B cell (primary cell): ENCODE results near the gene CLOCK. TPM values are rescaled to one million over a fixed set of nuclear protein-coding genes. Genes with fewer than 3 reads are reported as not detected.

ENCODE experiments used
- ATAC-seq: fragments of 200-7000 bp; cut with Tn5 transposase; one replicate; pipeline ENCODE4 v1.10.0; 2021; ENCODE audit warnings: low read depth, mild to moderate bottlenecking, moderate number of reproducible peaks, moderate library complexity
- CTCF ChIA-PET: fragments of 350-600 bp; sonication (Branson Sonifier 250); formaldehyde crosslinking; loops from one replicate; lab custom pipeline; 2021; ENCODE audit warnings: antibody characterized with exemption, inconsistent platforms; lab: Charles Lee
- POLR2A ChIA-PET: fragments of 350-600 bp; sonication (Branson Sonifier 250); formaldehyde crosslinking; loops from one replicate; lab custom pipeline; 2021; ENCODE audit warnings: antibody characterized with exemption; lab: Charles Lee
- DNase-seq: peaks from one replicate; pipeline ENCODE4 v3.0.0; 2013
- H2AFZ ChIP-seq: 2 replicates; pipeline ENCODE4 v1.6.1; 2012; ENCODE audit warnings: mild to moderate bottlenecking, low read depth, low read length; ENCODE audit not compliant: insufficient read depth, poor library complexity, severe bottlenecking
- H3K27ac ChIP-seq, 2 donors: 1 replicate in 1 of 2; 2 replicates in 1 of 2; pipeline ENCODE4 v1.5.1; 2012 to 2013; ENCODE audit warnings: low read length in 2 of 2, mild to moderate bottlenecking in 2 of 2, moderate library complexity in 1 of 2
- H3K27me3 ChIP-seq, 4 experiments: fragments of 200-600 bp in 1 of 4; sonication (generic) in 1 of 4; replicated peaks in 1 of 4; 1 replicate in 2 of 4; 2 replicates in 2 of 4; pipeline versions ENCODE4 v1.6.1 to v1.7.0; 2013 to 2016; ENCODE audit warnings: low read length in 3 of 4, mild to moderate bottlenecking in 2 of 4, mixed read lengths in 1 of 4, moderate library complexity in 1 of 4; ENCODE audit not compliant: insufficient read depth in 4 of 4, control insufficient read depth in 3 of 4; ENCODE audit errors: control extremely low read depth in 1 of 4
- H3K36me3 ChIP-seq, 2 experiments: replicated peaks in 1 of 2; 1 replicate in 1 of 2; 2 replicates in 1 of 2; pipeline versions ENCODE4 v1.6.1 to v1.7.1; 2013; ENCODE audit warnings: low read length in 1 of 2; ENCODE audit not compliant: insufficient read depth in 2 of 2, control insufficient read depth in 1 of 2; ENCODE audit errors: control extremely low read depth in 1 of 2, extremely low read depth in 1 of 2
- H3K4me1 ChIP-seq, 2 donors: fragments of 200-600 bp in 1 of 2; sonication (generic) in 1 of 2; 1 replicate in 1 of 2; 2 replicates in 1 of 2; pipeline versions ENCODE4 v1.5.1 to v1.6.1; 2013 to 2017; ENCODE audit warnings: low read length in 2 of 2; ENCODE audit not compliant: control insufficient read depth in 2 of 2, insufficient read depth in 2 of 2
- H3K4me2 ChIP-seq: replicated peaks from 2 replicates; pipeline ENCODE3; 2012; ENCODE audit warnings: mild to moderate bottlenecking, low read depth, low read length; ENCODE audit not compliant: poor library complexity, severe bottlenecking
- H3K4me3 ChIP-seq, 5 experiments: fragments of 200-600 bp in 1 of 5; sonication (generic) in 1 of 5; 1 replicate in 3 of 5; 2 replicates in 2 of 5; pipeline versions ENCODE4 v1.5.1 to v1.7.0; 2011 to 2016; ENCODE audit warnings: low read length in 4 of 5, mild to moderate bottlenecking in 4 of 5, low read depth in 2 of 5, control low read depth in 1 of 5, moderate library complexity in 1 of 5; ENCODE audit not compliant: insufficient read depth in 1 of 5; ENCODE audit errors: control extremely low read depth in 1 of 5, extremely low read depth in 1 of 5
- H3K79me2 ChIP-seq: fragments of 200-600 bp; sonication (generic); one replicate; pipeline ENCODE4 v1.6.0; 2016; ENCODE audit warnings: low read length; ENCODE audit not compliant: control insufficient read depth, insufficient read depth
- H3K9ac ChIP-seq: fragments of 200-600 bp; sonication (generic); 2 replicates; pipeline ENCODE4 v1.6.1; 2017; ENCODE audit warnings: mild to moderate bottlenecking, low read length, moderate library complexity
- H3K9me3 ChIP-seq, 3 donors: one replicate each; pipeline versions ENCODE4 v1.6.1 to v1.7.1; 2013; ENCODE audit warnings: low read length in 2 of 3; ENCODE audit not compliant: control insufficient read depth in 2 of 3, insufficient read depth in 1 of 3; ENCODE audit errors: control extremely low read depth in 1 of 3
- H4K20me1 ChIP-seq: 2 replicates; pipeline ENCODE4 v1.6.0; 2012; ENCODE audit warnings: mild to moderate bottlenecking, low read length; ENCODE audit not compliant: insufficient read depth, control insufficient read depth, poor library complexity, severe bottlenecking
- H3K27ac Mint-ChIP-seq: one replicate; pipeline ENCODE4 v1.8.0; 2021; ENCODE audit warnings: mixed read lengths
- H3K27me3 Mint-ChIP-seq: one replicate; pipeline ENCODE4 v1.8.0; 2021; ENCODE audit warnings: mixed read lengths
- H3K4me1 Mint-ChIP-seq: one replicate; pipeline ENCODE4 v1.8.0; 2021; ENCODE audit warnings: mixed read lengths
- H3K4me3 Mint-ChIP-seq: one replicate; pipeline ENCODE4 v1.8.0; 2021; ENCODE audit warnings: mixed read lengths
- H3K9me3 Mint-ChIP-seq: one replicate; pipeline ENCODE4 v1.8.0; 2022; ENCODE audit warnings: mixed read lengths; ENCODE audit not compliant: insufficient read depth
- CTCF ChIP-seq: fragments of 200-600 bp; IDR thresholded peaks from one replicate; pipeline ENCODE4 v1.8.0; 2022; ENCODE audit warnings: antibody characterized with exemption, mild to moderate bottlenecking
- EZH2 ChIP-seq: IDR thresholded peaks from 2 replicates; pipeline ENCODE4 v1.6.1; 2012; ENCODE audit warnings: borderline replicate concordance, low read depth, mild to moderate bottlenecking, moderate library complexity, low read length; ENCODE audit not compliant: insufficient read depth, poor library complexity, severe bottlenecking
- WGBS: methylation state at CpG from one replicate; pipeline ENCODE4 v1.1.5; 2013; ENCODE audit warnings: missing lambda C conversion rate; ENCODE audit not compliant: insufficient coverage; 5-methylcytosine and 5-hydroxymethylcytosine counted together
- intact Hi-C: fragments of 100-400 bp; cut with micrococcal nuclease; formaldehyde crosslinking; loops from one replicate; pipeline ENCODE4 v1.10.0; 2022
- polyA plus RNA-seq: library from polyadenylated mRNA; depleted of rRNA; stranded (reverse); fragments of >200 nt; gene quantifications from 2 replicates; pipeline ENCODE4 v1.2.3, GENCODE V29; 2012
- total RNA-seq, 2 donors: library from RNA; stranded (reverse); fragments of 120-200 nt in 1 of 2; gene quantifications; 1 replicate in 1 of 2; 2 replicates in 1 of 2; pipeline versions ENCODE4 v1.2.3 to v1.2.4, GENCODE V29; 2013 to 2022

Gene CLOCK
- total and polyA plus RNA-seq, 2 donors (not counting 1 experiment from before 2014, with no cell fraction given): 2.8 to 14.2 TPM

DNA sequence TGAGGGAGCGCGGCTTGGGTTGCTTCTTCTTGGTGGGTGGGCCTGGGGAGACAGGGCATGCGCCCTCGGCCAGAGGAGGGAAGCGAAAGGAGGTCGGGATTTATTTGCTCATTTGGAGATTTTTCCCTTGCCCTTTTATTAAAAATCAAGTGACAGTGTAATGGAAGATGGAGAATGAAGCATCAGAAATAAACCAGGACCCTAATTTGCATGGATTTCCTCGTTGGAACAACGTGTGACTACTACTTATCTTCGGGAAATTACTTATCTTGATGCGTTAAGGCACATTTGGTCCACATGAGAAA, 709 bp upstream of the CLOCK start:
- Mint-ChIP-seq H3K9me3 (no peaks in the 10 kb centered on the region), H3K4me1 (peaks cover 30% of the 10 kb centered on the region), H3K27me3 (peaks cover 6% of the 10 kb centered on the region), H3K27ac (peak overlapping the region; percentile 93), H3K4me3 (peak overlapping the region; percentile 97)
- H3K9me3 ChIP-seq: peaks cover 0 to 3% (median 0%) of the 10 kb centered on the region in 3 donors
- H3K79me2 ChIP-seq: peaks cover 27% of the 10 kb centered on the region
- WGBS: 0% methylated on average over 2 of the region's 10 CpGs
- H3K4me2 ChIP-seq: peak overlapping the region; percentile 95
- H3K4me3 ChIP-seq: peak overlapping the region; percentile 67 to 95 (median 79)
- CTCF ChIA-PET: interaction anchor here (0.8 kb wide), 1 partner anchor 199 kb away, joined by 4 read pairs; no protein-coding TSS in a partner anchor
- peak overlapping the region; percentile 85 for H3K9ac ChIP-seq
- DNase-seq (no peak), ATAC-seq (no peak)
- peak overlapping the region; percentile 97 for H2AFZ ChIP-seq
- no peaks in the 10 kb centered on the region for H3K27me3 ChIP-seq
- no peaks in the 10 kb centered on the region for H3K36me3 ChIP-seq
- peaks cover 6 to 9% of the 10 kb centered on the region in 2 donors for H3K4me1 ChIP-seq
- POLR2A ChIA-PET: no interaction called here
- H3K27ac ChIP-seq: peak overlapping the region; percentile 59 to 77
- TF ChIP-seq CTCF: no peak
- no peak for TF ChIP-seq EZH2
- peaks cover 5% of the 10 kb centered on the region for H4K20me1 ChIP-seq
- intact Hi-C loops: loop anchor here (2.0 to 10.0 kb wide), 3 partner anchors 917 to 1431 kb away; partner anchors contain the start of genes POLR2B, REST and SRP72

DNA sequence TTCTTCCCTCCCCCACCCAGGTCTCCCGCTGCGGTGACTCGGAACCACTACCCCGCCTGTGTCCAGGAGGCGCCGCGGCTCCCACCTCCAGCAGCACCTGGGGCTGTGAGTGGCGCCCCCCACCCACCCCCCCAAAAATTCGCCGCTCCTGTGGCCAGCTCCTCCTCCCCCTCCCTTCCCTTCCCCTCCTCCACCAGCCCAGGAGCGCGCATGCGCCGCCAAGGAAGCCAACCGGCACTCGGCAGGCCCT, 278 bp downstream of the CLOCK start:
- DNase-seq: no peak
- Histone ChIP-seq H3K27ac (peak overlapping the region; percentile 59 to 84), H4K20me1 (peaks cover 5% of the 10 kb centered on the region), H3K4me2 (peak overlapping the region; percentile 95), H3K4me1 (peaks cover 6 to 9% of the 10 kb centered on the region in 2 donors), H3K79me2 (peaks cover 28% of the 10 kb centered on the region), H3K4me3 (peak overlapping the region in 4 of 5 experiments; percentile 67 to 95 (median 82)), H3K36me3 (no peaks in the 10 kb centered on the region), H3K9ac (peak overlapping the region; percentile 85), H3K9me3 (no peaks in the 10 kb centered on the region), H3K27me3 (no peaks in the 10 kb centered on the region), H2AFZ (peak overlapping the region; percentile 97)
- ChIA-PET CTCF (interaction anchor here (1.1 to 2.3 kb wide), 6 partner anchors 8 to 201 kb away, joined by 3 to 7 read pairs (median 3); partner anchors contain the start of genes SRD5A3 and TMEM165), POLR2A (interaction anchor here (0.6 to 1.6 kb wide), 6 partner anchors 151 to 998 kb away, joined by 3 to 14 read pairs (median 7); partner anchors contain the start of genes CEP135, PAICS, SRD5A3 and TMEM165)
- ATAC-seq: peak; percentile 63
- peaks cover 3% of the 10 kb centered on the region for H3K27me3 Mint-ChIP-seq
- H3K9me3 Mint-ChIP-seq: no peaks in the 10 kb centered on the region
- peaks cover 31% of the 10 kb centered on the region for H3K4me1 Mint-ChIP-seq
- WGBS: under 1% methylated on average over 13 of the region's 16 CpGs
- intact Hi-C loops: loop anchor here (1.0 to 10.0 kb wide), 7 partner anchors 151 to 1432 kb away; partner anchors contain the start of genes CEP135, EXOC1, POLR2B and REST
- peak overlapping the region; percentile 97 for H3K4me3 Mint-ChIP-seq
- peak overlapping the region; percentile 56 for H3K27ac Mint-ChIP-seq
- TF ChIP-seq CTCF (no peak), EZH2 (no peak)
